ENCODE measurements around the gene RGL3. TPM values are rescaled to one million over a fixed set of nuclear protein-coding genes. Genes with fewer than 3 reads are reported as not detected.
"Not testable (repeated sequence)": the region's sequence is repeated elsewhere in the genome, so short reads cannot be mapped to it uniquely, and the experiment has no call there.

The RGL3 gene
- total RNA-seq, 1 donor from 2014 or later, result not detected

- intact Hi-C loops (cut with micrococcal nuclease), result loop anchor here (1.0 to 5.0 kb wide), 4 partner anchors 14 to 1676 kb away; partner anchors contain the start of genes ODAD3 and PRKCSH
These were observed 2.4 kb upstream of the RGL3 start for GRCh38 chr19:11421371-11422098.

GRCh38 chr19:11420429-11421370, 1.6 kb upstream of the RGL3 start:
- intact Hi-C loops (cut with micrococcal nuclease), result loop anchor here (5.0 kb wide), 1 partner anchor 1677 kb away; no protein-coding TSS in a partner anchor

GRCh38 chr19:11418094-11418548, 993 bp downstream of the RGL3 start:
- intact Hi-C loops (cut with micrococcal nuclease), result no loop called here

- intact Hi-C loops (cut with micrococcal nuclease), result no loop called here
These were observed 2.6 kb downstream of the RGL3 start for GRCh38 chr19:11416346-11417052.

- intact Hi-C loops (cut with micrococcal nuclease), result no loop called here
These were observed 4.6 kb downstream of the RGL3 start for GRCh38 chr19:11414544-11414943.

- intact Hi-C loops (cut with micrococcal nuclease), result no loop called here
These were observed 8.4 kb downstream of the RGL3 start for GRCh38 chr19:11410682-11411081.

- intact Hi-C loops (cut with micrococcal nuclease), result no loop called here
These were observed 10.5 kb downstream of the RGL3 start for GRCh38 chr19:11408591-11408990.

- intact Hi-C loops (cut with micrococcal nuclease), result not testable (repeated sequence)
These were observed 12.3 kb downstream of the RGL3 start for GRCh38 chr19:11406703-11407236.

- intact Hi-C loops (cut with micrococcal nuclease), result no loop called here
These were observed 13.1 kb downstream of the RGL3 start for GRCh38 chr19:11405846-11406643.

GRCh38 chr19:11404588-11405222, 14.4 kb downstream of the RGL3 start:
- intact Hi-C loops (cut with micrococcal nuclease), result no loop called here

GRCh38 chr19:11401808-11402543, 17.1 kb downstream of the RGL3 start:
- intact Hi-C loops (cut with micrococcal nuclease), result no loop called here

- intact Hi-C loops (cut with micrococcal nuclease), result no loop called here
These were observed 18.3 kb downstream of the RGL3 start for GRCh38 chr19:11400798-11401197.

GRCh38 chr19:11399667-11400066, 19.4 kb downstream of the RGL3 start:
- intact Hi-C loops (cut with micrococcal nuclease), result no loop called here

- intact Hi-C loops (cut with micrococcal nuclease), result no loop called here
These were observed 22.0 kb downstream of the RGL3 start for GRCh38 chr19:11397089-11397610.

- intact Hi-C loops (cut with micrococcal nuclease), result no loop called here
These were observed 28.0 kb downstream of the RGL3 start for GRCh38 chr19:11390933-11391680.

- intact Hi-C loops (cut with micrococcal nuclease), result no loop called here
These were observed 28.8 kb downstream of the RGL3 start for GRCh38 chr19:11390359-11390758.

- intact Hi-C loops (cut with micrococcal nuclease), result no loop called here
These were observed 31.7 kb downstream of the RGL3 start for GRCh38 chr19:11387162-11388034.

Measured in T-helper 1 cell treated with Interleukin-12 subunit alpha and Interleukin-12 subunit beta and Interleukin-4 antibody, amounts not matched to agents 30 ng/mL and 1 ng/mL, for 36 hours (primary cell).